ENCODE data around the gene MED10. TPM values are rescaled to one million over a fixed set of nuclear protein-coding genes. Genes with fewer than 3 reads are reported as not detected.
A peak's percentile ranks its signal among the peaks of the same experiment; 100 is the strongest.

The MED10 gene, protein sequence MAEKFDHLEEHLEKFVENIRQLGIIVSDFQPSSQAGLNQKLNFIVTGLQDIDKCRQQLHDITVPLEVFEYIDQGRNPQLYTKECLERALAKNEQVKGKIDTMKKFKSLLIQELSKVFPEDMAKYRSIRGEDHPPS
- polyA plus RNA-seq (2012; rRNA removed), result 68.8 and 75.9 TPM in 2 replicates
- polyA plus RNA-seq (2012; cell fraction: cytosol; rRNA removed), result 69.7 and 85.3 TPM in 2 replicates
- polyA plus RNA-seq (2012; cell fraction: nucleus; rRNA removed), result 70.9 and 88.1 TPM in 2 replicates

DNA sequence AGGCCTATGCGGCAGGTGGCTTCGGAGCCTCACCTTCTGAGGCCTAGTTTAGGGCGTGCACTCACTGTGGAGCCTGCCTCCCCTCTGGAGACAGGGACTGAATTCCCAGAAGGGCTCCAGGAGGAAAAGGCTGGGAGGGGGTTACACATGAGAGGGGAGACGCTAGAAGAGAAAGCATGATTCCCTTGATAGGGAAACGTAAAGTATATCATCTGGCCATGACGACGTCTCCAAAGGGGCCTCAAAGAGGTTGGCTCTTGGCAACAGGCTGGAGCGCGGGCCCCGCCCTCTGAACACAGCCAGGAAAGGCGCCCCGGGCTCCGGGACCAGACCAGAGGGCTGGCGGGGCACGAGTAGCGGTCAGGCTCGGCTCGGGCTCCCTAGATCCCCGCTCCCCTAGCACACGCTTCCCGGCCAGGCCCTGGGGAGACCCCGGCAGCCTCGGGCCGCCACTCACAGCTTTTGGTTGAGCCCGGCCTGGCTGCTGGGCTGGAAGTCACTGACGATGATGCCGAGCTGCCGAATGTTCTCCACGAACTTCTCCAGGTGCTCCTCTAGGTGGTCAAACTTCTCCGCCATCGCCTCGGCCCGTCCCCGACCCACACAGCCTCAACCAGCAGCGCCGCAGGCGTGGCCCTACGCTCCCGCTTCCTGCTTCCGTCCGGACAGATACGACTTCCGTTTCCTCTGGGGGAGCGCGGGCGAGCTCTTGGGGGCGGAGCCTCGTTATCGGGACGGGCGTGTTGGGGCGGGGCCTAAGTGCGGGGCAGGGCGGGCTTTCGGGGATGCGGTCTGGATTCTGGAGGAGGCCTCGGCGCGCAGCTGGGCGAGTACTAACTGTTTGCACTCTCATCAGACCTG, at the start of gene MED10:
TSS of gene MED10 (minus strand) at position 643 of the 861 bp plus-strand sequence. CDS start at position 579, 64 bp downstream.
- H3K9me3 ChIP-seq, result no peaks in the 10 kb centered on the region
- H3K79me2 ChIP-seq (ENCODE audit: insufficient read depth), result peaks cover 53% of the 10 kb centered on the region
- H2AFZ ChIP-seq (ENCODE audit: low read depth), result peak within 1 kb of the TSS; percentile 100
- H3K4me3 ChIP-seq (ENCODE audit: low read depth in 2 of 2, low read length in 1 of 2), result peak within 1 kb of the TSS; percentile 95 to 100
- no peaks in the 10 kb centered on the region for H3K27me3 ChIP-seq (ENCODE audit: insufficient read depth)
- peak; percentile 92 for TF ChIP-seq MXI1 (IDR thresholded peaks at IDR 0.05; ENCODE audit: low read depth, low read length)
- no peak for TF ChIP-seq YY1 (IDR thresholded peaks at IDR 0.05; ENCODE audit: low read depth)
- TF ChIP-seq CHD2 (IDR thresholded peaks at IDR 0.05; ENCODE audit: low read length, partially characterized antibody), result peak; percentile 33
- TF ChIP-seq, protein P1, sequence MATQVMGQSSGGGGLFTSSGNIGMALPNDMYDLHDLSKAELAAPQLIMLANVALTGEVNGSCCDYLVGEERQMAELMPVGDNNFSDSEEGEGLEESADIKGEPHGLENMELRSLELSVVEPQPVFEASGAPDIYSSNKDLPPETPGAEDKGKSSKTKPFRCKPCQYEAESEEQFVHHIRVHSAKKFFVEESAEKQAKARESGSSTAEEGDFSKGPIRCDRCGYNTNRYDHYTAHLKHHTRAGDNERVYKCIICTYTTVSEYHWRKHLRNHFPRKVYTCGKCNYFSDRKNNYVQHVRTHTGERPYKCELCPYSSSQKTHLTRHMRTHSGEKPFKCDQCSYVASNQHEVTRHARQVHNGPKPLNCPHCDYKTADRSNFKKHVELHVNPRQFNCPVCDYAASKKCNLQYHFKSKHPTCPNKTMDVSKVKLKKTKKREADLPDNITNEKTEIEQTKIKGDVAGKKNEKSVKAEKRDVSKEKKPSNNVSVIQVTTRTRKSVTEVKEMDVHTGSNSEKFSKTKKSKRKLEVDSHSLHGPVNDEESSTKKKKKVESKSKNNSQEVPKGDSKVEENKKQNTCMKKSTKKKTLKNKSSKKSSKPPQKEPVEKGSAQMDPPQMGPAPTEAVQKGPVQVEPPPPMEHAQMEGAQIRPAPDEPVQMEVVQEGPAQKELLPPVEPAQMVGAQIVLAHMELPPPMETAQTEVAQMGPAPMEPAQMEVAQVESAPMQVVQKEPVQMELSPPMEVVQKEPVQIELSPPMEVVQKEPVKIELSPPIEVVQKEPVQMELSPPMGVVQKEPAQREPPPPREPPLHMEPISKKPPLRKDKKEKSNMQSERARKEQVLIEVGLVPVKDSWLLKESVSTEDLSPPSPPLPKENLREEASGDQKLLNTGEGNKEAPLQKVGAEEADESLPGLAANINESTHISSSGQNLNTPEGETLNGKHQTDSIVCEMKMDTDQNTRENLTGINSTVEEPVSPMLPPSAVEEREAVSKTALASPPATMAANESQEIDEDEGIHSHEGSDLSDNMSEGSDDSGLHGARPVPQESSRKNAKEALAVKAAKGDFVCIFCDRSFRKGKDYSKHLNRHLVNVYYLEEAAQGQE (IDR thresholded peaks at IDR 0.05; ENCODE audit: low read depth, low read length), result 0 out of 2 replicates have a peak, but pooled peaks have one; percentile 8
- TF ChIP-seq NRF1 (IDR thresholded peaks at IDR 0.05; ENCODE audit: low read depth, low read length), result no peak
- peak; percentile 89 for TF ChIP-seq POLR2AphosphoS5 (IDR thresholded peaks at IDR 0.05; ENCODE audit: low read depth, low read length)
- no peak for TF ChIP-seq TEAD4 (IDR thresholded peaks at IDR 0.05; ENCODE audit: borderline replicate concordance, insufficient read depth)
- TF ChIP-seq, protein P2, sequence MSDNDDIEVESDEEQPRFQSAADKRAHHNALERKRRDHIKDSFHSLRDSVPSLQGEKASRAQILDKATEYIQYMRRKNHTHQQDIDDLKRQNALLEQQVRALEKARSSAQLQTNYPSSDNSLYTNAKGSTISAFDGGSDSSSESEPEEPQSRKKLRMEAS (IDR thresholded peaks at IDR 0.05; ENCODE audit: low read depth), result peak; percentile 88
- peak; percentile 75 for TF ChIP-seq SIN3A (IDR thresholded peaks at IDR 0.05; ENCODE audit: borderline replicate concordance, low read depth, low read length)
- TF ChIP-seq TCF12 (IDR thresholded peaks at IDR 0.05), result no peak
- no peak; the same call in 1 of the 2 replicates for TF ChIP-seq SMC3 (IDR thresholded peaks at IDR 0.05; ENCODE audit: low read depth, low read length)
- TF ChIP-seq TAF1 (IDR thresholded peaks at IDR 0.05; ENCODE audit: borderline replicate concordance, low read depth, low read length), result peak; percentile 65
- TF ChIP-seq FOXJ3 (CRISPR knock-in tag; IDR thresholded peaks at IDR 0.05), result no peak
- TF ChIP-seq, protein P3, sequence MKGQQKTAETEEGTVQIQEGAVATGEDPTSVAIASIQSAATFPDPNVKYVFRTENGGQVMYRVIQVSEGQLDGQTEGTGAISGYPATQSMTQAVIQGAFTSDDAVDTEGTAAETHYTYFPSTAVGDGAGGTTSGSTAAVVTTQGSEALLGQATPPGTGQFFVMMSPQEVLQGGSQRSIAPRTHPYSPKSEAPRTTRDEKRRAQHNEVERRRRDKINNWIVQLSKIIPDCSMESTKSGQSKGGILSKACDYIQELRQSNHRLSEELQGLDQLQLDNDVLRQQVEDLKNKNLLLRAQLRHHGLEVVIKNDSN (IDR thresholded peaks at IDR 0.05; ENCODE audit: borderline replicate concordance, low read depth), result no peak
- no peak for TF ChIP-seq EZH2phosphoT487 (IDR thresholded peaks at IDR 0.05; ENCODE audit: borderline replicate concordance, low read depth)
- peak; percentile 55 for TF ChIP-seq GATA2 (CRISPR knock-in tag; IDR thresholded peaks at IDR 0.05)
- TF ChIP-seq RFX5 (IDR thresholded peaks at IDR 0.05; ENCODE audit: low read length), result no peak
- peak; percentile 91 for TF ChIP-seq GABPA (IDR thresholded peaks at IDR 0.05; ENCODE audit: low read depth)
- TF ChIP-seq JUND (IDR thresholded peaks at IDR 0.05), result no peak
- TF ChIP-seq ELF1 (IDR thresholded peaks at IDR 0.05), result peak; percentile 98
- no peak for TF ChIP-seq NFIC (IDR thresholded peaks at IDR 0.05; ENCODE audit: borderline replicate concordance)
- TF ChIP-seq, protein P4, sequence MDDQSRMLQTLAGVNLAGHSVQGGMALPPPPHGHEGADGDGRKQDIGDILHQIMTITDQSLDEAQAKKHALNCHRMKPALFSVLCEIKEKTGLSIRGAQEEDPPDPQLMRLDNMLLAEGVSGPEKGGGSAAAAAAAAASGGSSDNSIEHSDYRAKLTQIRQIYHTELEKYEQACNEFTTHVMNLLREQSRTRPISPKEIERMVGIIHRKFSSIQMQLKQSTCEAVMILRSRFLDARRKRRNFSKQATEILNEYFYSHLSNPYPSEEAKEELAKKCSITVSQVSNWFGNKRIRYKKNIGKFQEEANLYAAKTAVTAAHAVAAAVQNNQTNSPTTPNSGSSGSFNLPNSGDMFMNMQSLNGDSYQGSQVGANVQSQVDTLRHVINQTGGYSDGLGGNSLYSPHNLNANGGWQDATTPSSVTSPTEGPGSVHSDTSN (IDR thresholded peaks at IDR 0.05), result no peak
- peaks cover 17% of the 10 kb centered on the region for H4K20me1 ChIP-seq (ENCODE audit: insufficient read depth)
- H3K9me2 ChIP-seq, result no peaks in the 10 kb centered on the region
- peaks cover 39% of the 10 kb centered on the region in 2 experiments for H3K36me3 ChIP-seq (replicated peaks in 1 of 2; ENCODE audit: control insufficient read depth in 1 of 2, insufficient read depth in 2 of 2, low read length in 1 of 2)
- H3K9ac ChIP-seq, result peak within 1 kb of the TSS; percentile 92
- WGBS (ENCODE audit: low lambda C conversion rate), result under 1% methylated on average over 23 of the region's 60 CpGs
- DNase-seq, result peak; percentile 97
- ChIA-PET CTCF (interaction anchor here (0.8 to 0.9 kb wide), 2 partner anchors 18 to 21 kb away, joined by 3 read pairs; no protein-coding TSS in a partner anchor), POLR2A (interaction anchor here (0.7 to 1.9 kb wide), 5 partner anchors 9 to 882 kb away, joined by 3 to 8 read pairs (median 3); partner anchors contain the start of genes NSUN2 and SRD5A1)
- H3K4me1 ChIP-seq (ENCODE audit: control insufficient read depth in 1 of 2, insufficient read depth in 2 of 2, low read depth in 1 of 2, low read length in 1 of 2), result peaks cover 0 to 21% of the 10 kb centered on the region in 2 experiments; a peak in 2 of 4 replicates
- peaks cover 5% of the 10 kb centered on the region for H3F3A ChIP-seq (replicated peaks; ENCODE audit: insufficient read depth)
- peak within 1 kb of the TSS; percentile 81 to 94 for H3K27ac ChIP-seq (ENCODE audit: low read depth in 2 of 2, low read length in 1 of 2)
- peak within 1 kb of the TSS; percentile 95 for H3K4me2 ChIP-seq

Measured in SK-N-SH (cell line).